ENCODE data around the gene GPRIN2.
A peak's percentile ranks its signal among the peaks of the same experiment; 100 is the strongest.
"Not testable (repeated sequence)": the region's sequence is repeated elsewhere in the genome, so short reads cannot be mapped to it uniquely, and the experiment has no call there.

The GPRIN2 gene

GRCh38 chr10:46579378-46579777, 22.9 kb upstream of the GPRIN2 start:
- H3K9ac ChIP-seq (ENCODE audit: insufficient read length); H3K27ac ChIP-seq; H3K36me3 ChIP-seq (ENCODE audit: insufficient read depth, low read length); DNase-seq (ENCODE audit: low read depth, low spot score); H3K4me3 ChIP-seq; H3K9me3 ChIP-seq (ENCODE audit: low read depth, low read length): not testable (repeated sequence)

- H3K9ac ChIP-seq (ENCODE audit: insufficient read length); H3K4me3 ChIP-seq; H3K9me3 ChIP-seq (ENCODE audit: low read depth, low read length); H3K27ac ChIP-seq; H3K36me3 ChIP-seq (ENCODE audit: insufficient read depth, low read length); DNase-seq (ENCODE audit: low read depth, low spot score): not testable (repeated sequence)
Measured at GRCh38 chr10:46578474-46579178, 22.2 kb upstream of the GPRIN2 start, which contains the start of gene SYT15. Gene SYT15 (plus strand): TSS chr10:46579128. CDS start chr10:46579169, 41 bp downstream.

GRCh38 chr10:46577624-46578473, 21.4 kb upstream of the GPRIN2 start:
- DNase-seq (ENCODE audit: low read depth, low spot score); H3K36me3 ChIP-seq (ENCODE audit: insufficient read depth, low read length); H3K9me3 ChIP-seq (ENCODE audit: low read depth, low read length); H3K9ac ChIP-seq (ENCODE audit: insufficient read length); H3K4me3 ChIP-seq; H3K27ac ChIP-seq: not testable (repeated sequence)

- H3K9me3 ChIP-seq (ENCODE audit: low read depth, low read length); DNase-seq (ENCODE audit: low read depth, low spot score); H3K4me3 ChIP-seq; H3K27ac ChIP-seq; H3K36me3 ChIP-seq (ENCODE audit: insufficient read depth, low read length); H3K9ac ChIP-seq (ENCODE audit: insufficient read length): not testable (repeated sequence)
Measured at GRCh38 chr10:46573884-46574283, 17.4 kb upstream of the GPRIN2 start.

GRCh38 chr10:46573314-46573713, 16.9 kb upstream of the GPRIN2 start:
- H3K4me3 ChIP-seq; H3K36me3 ChIP-seq (ENCODE audit: insufficient read depth, low read length); H3K9me3 ChIP-seq (ENCODE audit: low read depth, low read length); DNase-seq (ENCODE audit: low read depth, low spot score); H3K27ac ChIP-seq; H3K9ac ChIP-seq (ENCODE audit: insufficient read length): not testable (repeated sequence)

GRCh38 chr10:46572765-46573164, 16.3 kb upstream of the GPRIN2 start:
- not testable (repeated sequence) for H3K27ac ChIP-seq; H3K36me3 ChIP-seq (ENCODE audit: insufficient read depth, low read length); H3K4me3 ChIP-seq; H3K9ac ChIP-seq (ENCODE audit: insufficient read length); H3K9me3 ChIP-seq (ENCODE audit: low read depth, low read length); DNase-seq (ENCODE audit: low read depth, low spot score)

GRCh38 chr10:46570655-46571054, 14.2 kb upstream of the GPRIN2 start:
- not testable (repeated sequence) for H3K36me3 ChIP-seq (ENCODE audit: insufficient read depth, low read length); H3K9me3 ChIP-seq (ENCODE audit: low read depth, low read length); H3K9ac ChIP-seq (ENCODE audit: insufficient read length); H3K27ac ChIP-seq; DNase-seq (ENCODE audit: low read depth, low spot score); H3K4me3 ChIP-seq

GRCh38 chr10:46567151-46567550, 10.7 kb upstream of the GPRIN2 start:
- not testable (repeated sequence) for H3K9me3 ChIP-seq (ENCODE audit: low read depth, low read length); H3K9ac ChIP-seq (ENCODE audit: insufficient read length); DNase-seq (ENCODE audit: low read depth, low spot score); H3K27ac ChIP-seq; H3K4me3 ChIP-seq; H3K36me3 ChIP-seq (ENCODE audit: insufficient read depth, low read length)

- H3K4me3 ChIP-seq; H3K9ac ChIP-seq (ENCODE audit: insufficient read length); H3K27ac ChIP-seq; H3K36me3 ChIP-seq (ENCODE audit: insufficient read depth, low read length); H3K9me3 ChIP-seq (ENCODE audit: low read depth, low read length): not testable (repeated sequence)
- DNase-seq (ENCODE audit: low read depth, low spot score): peak; percentile 5
Measured at GRCh38 chr10:46565591-46566332, 9.3 kb upstream of the GPRIN2 start.

GRCh38 chr10:46560952-46561351, 4.5 kb upstream of the GPRIN2 start:
- Histone ChIP-seq H3K36me3 (ENCODE audit: insufficient read depth, low read length) (no peaks in the 10 kb centered on the region), H3K9me3 (ENCODE audit: low read depth, low read length) (no peaks in the 10 kb centered on the region), H3K9ac (ENCODE audit: insufficient read length) (no peak overlapping the region), H3K4me3 (no peak overlapping the region), H3K27ac (no peak overlapping the region)
- no peak for DNase-seq (ENCODE audit: low read depth, low spot score)
- TF ChIP-seq EZH2 (IDR thresholded peaks at IDR 0.05) (no peak), FOXP2 (optimal IDR thresholded peaks at IDR 0.05; ENCODE audit: control extremely low read depth, extremely low read length, insufficient read depth) (no peak), POLR2AphosphoS5 (IDR thresholded peaks at IDR 0.05; ENCODE audit: borderline replicate concordance, low read depth, low read length) (no peak)

All from SK-N-MC (cell line).